ENCODE data around the gene TBC1D14. TPM values are rescaled to one million over a fixed set of nuclear protein-coding genes. Genes with fewer than 3 reads are reported as not detected.

TBC1D14 gene
- total RNA-seq, 2 experiments from 2014 or later, result 38.4 to 44.1 TPM

GRCh38 chr4:7075962-7076695 lies 166.5 kb downstream of the TBC1D14 start:
- H3K36me3 ChIP-seq (ENCODE audit: insufficient read depth, low read length), result no peaks in the 10 kb centered on the region
- no peaks in the 10 kb centered on the region for H3K4me1 ChIP-seq (ENCODE audit: insufficient read depth, low read length, poor library complexity, severe bottlenecking)
- H2AFZ ChIP-seq (ENCODE audit: low read length), result no peak overlapping the region
- no peaks in the 10 kb centered on the region for H3K9me3 ChIP-seq (ENCODE audit: low read length)
- no peak overlapping the region for H3K4me2 ChIP-seq (ENCODE audit: low read length)
- no peak overlapping the region for H3K4me3 ChIP-seq (ENCODE audit: low read depth, low read length, poor library complexity, severe bottlenecking)
- DNase-seq (ENCODE audit: low spot score), result no peak
- no peaks in the 10 kb centered on the region for H3K9me2 ChIP-seq (ENCODE audit: insufficient read depth, low read length)
- CTCF ChIA-PET (ENCODE audit: unreplicated experiment), result no interaction called here
- POLR2A ChIA-PET, result no interaction called here
- intact Hi-C loops (cut with micrococcal nuclease; ENCODE audit: unreplicated experiment), result no loop called here
- no TSS peak for BruUV-seq (replicated peaks)
- H3K27ac ChIP-seq (ENCODE audit: low read depth, low read length, poor library complexity, severe bottlenecking), result no peak overlapping the region
- H3K79me2 ChIP-seq (ENCODE audit: insufficient read depth, low read depth, low read length), result no peaks in the 10 kb centered on the region
- no peaks in the 10 kb centered on the region for H4K20me1 ChIP-seq (ENCODE audit: insufficient read depth, low read length)
- no peak for TF ChIP-seq EZH2phosphoT487 (IDR thresholded peaks at IDR 0.05; ENCODE audit: borderline replicate concordance, low read depth, low read length)
- TF ChIP-seq, protein P1, sequence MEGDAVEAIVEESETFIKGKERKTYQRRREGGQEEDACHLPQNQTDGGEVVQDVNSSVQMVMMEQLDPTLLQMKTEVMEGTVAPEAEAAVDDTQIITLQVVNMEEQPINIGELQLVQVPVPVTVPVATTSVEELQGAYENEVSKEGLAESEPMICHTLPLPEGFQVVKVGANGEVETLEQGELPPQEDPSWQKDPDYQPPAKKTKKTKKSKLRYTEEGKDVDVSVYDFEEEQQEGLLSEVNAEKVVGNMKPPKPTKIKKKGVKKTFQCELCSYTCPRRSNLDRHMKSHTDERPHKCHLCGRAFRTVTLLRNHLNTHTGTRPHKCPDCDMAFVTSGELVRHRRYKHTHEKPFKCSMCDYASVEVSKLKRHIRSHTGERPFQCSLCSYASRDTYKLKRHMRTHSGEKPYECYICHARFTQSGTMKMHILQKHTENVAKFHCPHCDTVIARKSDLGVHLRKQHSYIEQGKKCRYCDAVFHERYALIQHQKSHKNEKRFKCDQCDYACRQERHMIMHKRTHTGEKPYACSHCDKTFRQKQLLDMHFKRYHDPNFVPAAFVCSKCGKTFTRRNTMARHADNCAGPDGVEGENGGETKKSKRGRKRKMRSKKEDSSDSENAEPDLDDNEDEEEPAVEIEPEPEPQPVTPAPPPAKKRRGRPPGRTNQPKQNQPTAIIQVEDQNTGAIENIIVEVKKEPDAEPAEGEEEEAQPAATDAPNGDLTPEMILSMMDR (conservative IDR thresholded peaks at IDR 0.05; ENCODE audit: low read length), result no peak

DNA sequence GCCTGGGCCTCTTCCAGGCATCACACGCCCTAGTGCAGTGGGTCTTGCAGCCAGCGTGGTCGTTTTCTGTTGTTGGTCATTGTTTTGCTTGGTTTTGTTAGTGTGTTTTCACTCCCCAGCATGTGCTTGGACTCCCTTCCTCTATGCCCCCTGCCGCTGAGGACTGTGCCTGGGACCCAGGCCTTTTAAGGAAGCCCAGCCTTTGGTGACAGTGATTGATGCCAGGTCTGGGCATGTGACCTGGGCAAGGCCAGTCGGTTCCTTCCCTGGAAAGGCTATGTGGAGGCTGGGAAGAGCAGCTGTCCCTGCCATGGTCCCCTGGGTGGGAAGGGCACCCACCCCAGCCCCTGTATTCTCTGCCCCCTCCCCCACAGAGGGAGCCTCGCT lies 167.1 kb downstream of the TBC1D14 start:
- no peaks in the 10 kb centered on the region for H4K20me1 ChIP-seq (ENCODE audit: insufficient read depth, low read length)
- no peak for DNase-seq (ENCODE audit: low spot score)
- H3K9me2 ChIP-seq (ENCODE audit: insufficient read depth, low read length), result no peaks in the 10 kb centered on the region
- no peak overlapping the region for H3K27ac ChIP-seq (ENCODE audit: low read depth, low read length, poor library complexity, severe bottlenecking)
- TF ChIP-seq, protein P1 (conservative IDR thresholded peaks at IDR 0.05; ENCODE audit: low read length), result no peak
- no peak for TF ChIP-seq EZH2phosphoT487 (IDR thresholded peaks at IDR 0.05; ENCODE audit: borderline replicate concordance, low read depth, low read length)
- ChIA-PET POLR2A (no interaction called here), CTCF (ENCODE audit: unreplicated experiment) (no interaction called here)
- H3K36me3 ChIP-seq (ENCODE audit: insufficient read depth, low read length), result no peaks in the 10 kb centered on the region
- no TSS peak for BruUV-seq (replicated peaks)
- no peaks in the 10 kb centered on the region for H3K79me2 ChIP-seq (ENCODE audit: insufficient read depth, low read depth, low read length)
- H2AFZ ChIP-seq (ENCODE audit: low read length), result no peak overlapping the region
- H3K4me1 ChIP-seq (ENCODE audit: insufficient read depth, low read length, poor library complexity, severe bottlenecking), result no peaks in the 10 kb centered on the region
- intact Hi-C loops (cut with micrococcal nuclease; ENCODE audit: unreplicated experiment), result no loop called here
- H3K9me3 ChIP-seq (ENCODE audit: low read length), result no peaks in the 10 kb centered on the region
- H3K4me3 ChIP-seq (ENCODE audit: low read depth, low read length, poor library complexity, severe bottlenecking), result no peak overlapping the region
- H3K4me2 ChIP-seq (ENCODE audit: low read length), result no peak overlapping the region

GRCh38 chr4:7077371-7077770 lies 167.7 kb downstream of the TBC1D14 start:
- H3K79me2 ChIP-seq (ENCODE audit: insufficient read depth, low read depth, low read length), result no peaks in the 10 kb centered on the region
- POLR2A ChIA-PET, result no interaction called here
- H3K9me3 ChIP-seq (ENCODE audit: low read length), result no peaks in the 10 kb centered on the region
- H2AFZ ChIP-seq (ENCODE audit: low read length), result no peak overlapping the region
- CTCF ChIA-PET (ENCODE audit: unreplicated experiment), result no interaction called here
- H3K36me3 ChIP-seq (ENCODE audit: insufficient read depth, low read length), result no peaks in the 10 kb centered on the region
- no TSS peak for BruUV-seq (replicated peaks)
- DNase-seq (ENCODE audit: low spot score), result no peak
- no peak overlapping the region for H3K27ac ChIP-seq (ENCODE audit: low read depth, low read length, poor library complexity, severe bottlenecking)
- H3K9me2 ChIP-seq (ENCODE audit: insufficient read depth, low read length), result no peaks in the 10 kb centered on the region
- H3K4me1 ChIP-seq (ENCODE audit: insufficient read depth, low read length, poor library complexity, severe bottlenecking), result no peaks in the 10 kb centered on the region
- H4K20me1 ChIP-seq (ENCODE audit: insufficient read depth, low read length), result no peaks in the 10 kb centered on the region
- no peak overlapping the region for H3K4me2 ChIP-seq (ENCODE audit: low read length)
- intact Hi-C loops (cut with micrococcal nuclease; ENCODE audit: unreplicated experiment), result no loop called here
- H3K4me3 ChIP-seq (ENCODE audit: low read depth, low read length, poor library complexity, severe bottlenecking), result no peak overlapping the region
- TF ChIP-seq, protein P1 (conservative IDR thresholded peaks at IDR 0.05; ENCODE audit: low read length), result no peak
- no peak for TF ChIP-seq EZH2phosphoT487 (IDR thresholded peaks at IDR 0.05; ENCODE audit: borderline replicate concordance, low read depth, low read length)
